Brain microvascular endothelial cell (primary cell): ENCODE results near the gene PACS1.

Experiments
- DNase-seq: peaks from one replicate; pipeline ENCODE4 v3.0.0-alpha.2; 2020
- H3K27ac ChIP-seq: fragments of 250-450 bp; sonication (Bioruptor Pico); 2 replicates; pipeline ENCODE4 v1.5.1; 2020; ENCODE audit warnings: mild to moderate bottlenecking, moderate library complexity
- H3K27me3 ChIP-seq: fragments of 250-450 bp; sonication (Bioruptor Pico); replicated peaks from 2 replicates; pipeline ENCODE4 v1.5.1; 2020; ENCODE audit warnings: mild to moderate bottlenecking
- H3K36me3 ChIP-seq: fragments of 250-450 bp; sonication (Bioruptor Pico); replicated peaks from 2 replicates; pipeline ENCODE4 v1.5.1; 2020; ENCODE audit warnings: mild to moderate bottlenecking
- H3K4me3 ChIP-seq: 2 replicates; pipeline ENCODE4 v1.5.1; 2011; ENCODE audit warnings: low read depth, mild to moderate bottlenecking, control low read depth, low read length, moderate library complexity
- in situ Hi-C: cut with HindIII; loops from 2 replicates; pipeline ENCODE4 v1.10.0; 2017; ENCODE audit warnings: low sequenced_read_pairs, low pct_ligation_motif_present
- TF ChIP-seq, protein P1 (sequence below): IDR thresholded peaks from 2 replicates; pipeline ENCODE4 v1.5.1; 2011; ENCODE audit warnings: low read depth, mild to moderate bottlenecking, moderate library complexity, low read length, control low read depth, inconsistent platforms; ENCODE audit errors: missing control alignments

Gene PACS1

DNA sequence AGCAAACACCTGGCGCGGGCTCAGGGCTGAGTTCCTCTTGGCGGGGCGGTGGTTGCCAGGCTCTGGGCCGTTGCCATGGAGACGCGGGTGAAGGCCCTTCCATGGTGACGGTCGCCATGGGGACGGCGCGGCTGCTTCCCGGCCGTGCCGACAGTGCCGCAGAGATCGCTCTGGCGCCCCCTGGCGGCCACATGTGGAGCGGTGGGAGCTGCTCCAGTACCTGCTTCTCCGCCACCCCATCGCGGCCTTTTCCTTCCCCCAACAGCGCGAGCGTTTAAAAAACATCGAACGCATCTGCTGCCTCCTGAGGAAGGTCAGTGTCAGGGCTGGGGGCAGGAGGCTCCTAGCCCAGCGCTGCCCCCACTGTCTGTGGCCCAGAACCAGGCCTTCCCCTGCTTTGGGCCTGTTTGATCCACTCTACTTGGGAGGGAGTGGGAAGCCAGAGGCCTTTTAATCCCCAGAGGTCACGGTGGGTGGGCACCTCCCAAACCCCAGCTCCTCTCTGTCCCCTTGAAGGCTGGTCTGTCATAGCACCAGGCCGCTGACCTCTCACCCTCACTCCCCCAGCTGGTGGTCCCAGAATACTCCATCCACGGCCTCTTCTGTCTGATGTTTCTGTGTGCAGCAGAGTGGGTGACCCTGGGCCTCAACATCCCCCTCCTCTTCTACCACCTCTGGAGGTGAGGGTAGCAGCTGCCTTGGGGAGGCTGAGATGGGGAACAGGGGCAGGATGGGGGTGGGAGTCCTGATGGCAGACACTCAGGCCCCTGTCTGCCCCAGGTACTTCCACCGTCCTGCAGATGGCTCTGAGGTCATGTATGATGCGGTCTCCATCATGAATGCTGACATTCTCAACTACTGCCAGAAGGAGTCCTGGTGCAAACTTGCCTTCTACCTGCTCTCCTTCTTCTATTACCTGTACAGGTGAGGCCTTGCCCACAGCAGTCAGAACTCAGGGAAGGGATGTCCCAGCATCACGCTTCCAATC is 212.7 kb downstream of the PACS1 start:
- in situ Hi-C loops: no loop called here
- H3K27me3 ChIP-seq: no peaks in the 10 kb centered on the region
- H3K36me3 ChIP-seq: peaks cover 15% of the 10 kb centered on the region
- H3K4me3 ChIP-seq: no peak overlapping the region
- DNase-seq: peak; percentile 94
- no peak overlapping the region for H3K27ac ChIP-seq
- TF ChIP-seq, protein P1, sequence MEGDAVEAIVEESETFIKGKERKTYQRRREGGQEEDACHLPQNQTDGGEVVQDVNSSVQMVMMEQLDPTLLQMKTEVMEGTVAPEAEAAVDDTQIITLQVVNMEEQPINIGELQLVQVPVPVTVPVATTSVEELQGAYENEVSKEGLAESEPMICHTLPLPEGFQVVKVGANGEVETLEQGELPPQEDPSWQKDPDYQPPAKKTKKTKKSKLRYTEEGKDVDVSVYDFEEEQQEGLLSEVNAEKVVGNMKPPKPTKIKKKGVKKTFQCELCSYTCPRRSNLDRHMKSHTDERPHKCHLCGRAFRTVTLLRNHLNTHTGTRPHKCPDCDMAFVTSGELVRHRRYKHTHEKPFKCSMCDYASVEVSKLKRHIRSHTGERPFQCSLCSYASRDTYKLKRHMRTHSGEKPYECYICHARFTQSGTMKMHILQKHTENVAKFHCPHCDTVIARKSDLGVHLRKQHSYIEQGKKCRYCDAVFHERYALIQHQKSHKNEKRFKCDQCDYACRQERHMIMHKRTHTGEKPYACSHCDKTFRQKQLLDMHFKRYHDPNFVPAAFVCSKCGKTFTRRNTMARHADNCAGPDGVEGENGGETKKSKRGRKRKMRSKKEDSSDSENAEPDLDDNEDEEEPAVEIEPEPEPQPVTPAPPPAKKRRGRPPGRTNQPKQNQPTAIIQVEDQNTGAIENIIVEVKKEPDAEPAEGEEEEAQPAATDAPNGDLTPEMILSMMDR: peak; percentile 96

- peaks cover 15% of the 10 kb centered on the region for H3K36me3 ChIP-seq
- H3K4me3 ChIP-seq: no peak overlapping the region
- TF ChIP-seq, protein P1: peak; percentile 36
- no peak for DNase-seq
- H3K27me3 ChIP-seq: no peaks in the 10 kb centered on the region
- in situ Hi-C loops: no loop called here
- H3K27ac ChIP-seq: no peak overlapping the region
These were observed 213.5 kb downstream of the PACS1 start for GRCh38 chr11:66283461-66284105.

- H3K4me3 ChIP-seq: no peak overlapping the region
- H3K36me3 ChIP-seq: peaks cover 15% of the 10 kb centered on the region
- DNase-seq: no peak
- TF ChIP-seq, protein P1: no peak
- H3K27ac ChIP-seq: no peak overlapping the region
- in situ Hi-C loops: no loop called here
- H3K27me3 ChIP-seq: no peaks in the 10 kb centered on the region
These were observed 214.5 kb downstream of the PACS1 start for GRCh38 chr11:66284526-66285078.

DNA sequence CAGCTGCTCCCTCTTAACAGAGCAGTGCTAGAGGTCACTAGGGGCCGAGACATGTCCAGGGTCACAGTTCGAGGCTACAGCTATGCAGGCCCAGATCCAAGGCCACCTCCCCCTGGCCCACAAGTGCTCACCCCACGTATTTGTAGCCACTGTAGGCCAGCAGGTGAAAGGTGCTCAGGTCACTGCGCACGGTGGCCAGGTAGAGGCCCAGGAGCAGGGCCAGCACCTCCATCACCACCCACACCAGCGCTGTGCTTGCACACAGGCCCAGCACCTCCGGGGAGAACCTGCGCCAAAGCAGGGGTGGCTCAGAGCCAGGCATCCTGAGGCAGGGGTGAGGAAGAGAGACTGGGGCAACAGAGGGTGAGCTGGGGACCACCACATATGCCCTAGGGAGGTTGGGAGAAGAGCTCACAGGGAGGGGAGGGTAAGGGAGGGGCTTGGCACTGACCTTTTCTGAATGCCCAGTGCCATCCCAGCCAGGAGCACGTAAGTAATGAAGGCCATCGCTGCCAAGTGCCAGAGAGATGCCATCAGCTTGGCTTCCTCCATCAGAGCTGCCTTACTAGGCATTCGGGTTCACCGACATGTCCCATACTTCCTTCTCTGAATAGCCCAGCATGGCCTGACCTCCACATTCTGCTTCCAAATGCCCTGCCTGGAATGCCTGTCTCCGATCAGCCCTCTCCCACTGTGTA is 215.3 kb downstream of the PACS1 start:
- TF ChIP-seq, protein P1: no peak
- no peak for DNase-seq
- H3K4me3 ChIP-seq: no peak overlapping the region
- H3K27ac ChIP-seq: no peak overlapping the region
- in situ Hi-C loops: no loop called here
- peaks cover 15% of the 10 kb centered on the region for H3K36me3 ChIP-seq
- no peaks in the 10 kb centered on the region for H3K27me3 ChIP-seq

- Histone ChIP-seq H3K27me3 (peaks cover 4% of the 10 kb centered on the region), H3K36me3 (peaks cover 15% of the 10 kb centered on the region), H3K4me3 (no peak overlapping the region), H3K27ac (no peak overlapping the region)
- in situ Hi-C loops: no loop called here
- no peak for DNase-seq
- TF ChIP-seq, protein P1: no peak
These were observed 216.6 kb downstream of the PACS1 start for GRCh38 chr11:66286699-66287098.
